Camera-type eye (tissue), 1 donor: Measurements from ENCODE around the gene TPP1. TPM values are rescaled to one million over a fixed set of nuclear protein-coding genes. Genes with fewer than 3 reads are reported as not detected.

ENCODE experiments used
- total RNA-seq: library from RNA; depleted of rRNA; stranded (reverse); fragments of >200 nt; gene quantifications from one replicate; pipeline ENCODE4 v1.2.3, GENCODE V29; 2014

Gene TPP1
- 65.5 TPM for total RNA-seq

DNA sequence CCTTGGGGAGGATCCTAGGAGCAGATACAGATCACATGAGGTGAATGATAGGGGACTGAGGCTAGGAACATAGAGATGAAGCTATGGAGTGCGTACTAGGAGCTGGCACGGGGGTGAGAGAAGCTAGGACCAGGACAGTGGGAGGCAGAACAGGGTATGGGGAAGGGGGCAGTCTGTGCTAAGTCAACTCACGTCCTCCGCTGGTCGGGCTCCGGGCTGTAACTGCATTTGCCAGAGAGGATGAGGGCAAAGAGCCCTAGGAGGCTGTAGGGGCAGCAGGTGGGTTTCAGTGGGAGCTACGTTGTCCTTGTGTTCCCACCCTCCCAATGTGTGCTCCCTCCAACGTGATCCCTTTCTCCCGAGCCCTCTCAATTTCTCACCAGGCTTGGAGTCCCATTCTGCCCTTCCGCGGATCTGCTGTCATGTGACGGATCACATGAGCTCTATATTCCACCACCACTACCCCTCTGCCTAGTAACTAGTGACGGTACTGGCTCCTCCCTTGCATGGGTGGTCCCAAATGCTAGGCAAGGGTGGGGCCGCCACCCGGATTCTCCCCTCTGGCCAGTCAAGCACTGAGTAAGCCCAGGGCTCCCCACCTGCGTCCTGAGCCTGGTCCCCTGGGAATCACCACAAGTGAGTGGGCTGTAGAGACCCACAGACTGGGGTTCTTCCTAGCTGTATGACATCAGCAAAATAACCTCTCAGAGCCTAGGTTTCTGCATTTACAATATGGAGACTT, at the start of gene TPP1:
TSS of gene TPP1 (minus strand) at position 419 of the 742 bp plus-strand sequence. CDS start at position 397, 22 bp downstream.

DNA sequence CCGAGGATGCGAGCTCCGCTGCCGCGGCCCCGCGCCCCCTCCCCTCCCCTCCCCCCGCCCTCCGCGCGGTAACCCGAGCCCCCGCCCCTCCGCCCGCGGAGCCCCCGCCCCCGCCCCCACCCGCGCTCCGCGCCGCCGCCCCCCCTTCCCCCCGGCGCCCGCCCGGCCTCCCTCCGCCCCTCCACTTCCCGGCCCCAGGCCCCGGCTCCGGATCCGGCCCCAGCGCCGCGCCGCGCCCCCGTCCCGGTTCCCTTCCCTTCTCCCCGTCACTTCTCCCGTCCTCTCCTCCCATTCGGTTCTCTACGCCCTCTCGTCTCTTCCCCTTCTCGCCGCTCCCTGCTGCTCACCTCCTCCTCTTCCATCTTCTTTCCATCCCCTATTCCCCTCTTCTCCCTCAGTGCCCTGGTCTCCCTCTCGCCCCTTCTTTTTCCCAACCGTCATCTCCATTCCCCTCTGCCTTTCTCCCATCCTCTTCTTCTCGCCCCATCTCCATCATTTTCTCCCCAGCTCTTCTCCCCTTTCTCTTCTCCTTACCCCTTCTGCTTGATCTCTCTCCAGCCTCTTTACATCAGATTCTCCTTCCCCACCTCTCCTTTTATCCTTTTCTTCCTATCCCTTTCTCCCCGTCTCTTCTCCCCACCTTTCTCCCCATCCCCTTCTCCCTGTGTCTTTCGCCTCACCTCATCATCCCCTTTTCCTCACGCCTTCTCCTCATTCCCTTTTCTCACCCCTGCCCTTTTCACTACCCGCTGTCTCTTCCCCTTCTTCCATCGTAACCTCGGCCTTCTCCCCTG, 36.8 kb upstream of the TPP1 start, which contains the start of gene DCHS1:
TSS of gene DCHS1 (minus strand) at position 20 of the 794 bp plus-strand sequence. CDS start 14,196 bp downstream, outside the sequence.

GRCh38 chr11:6612213-6613041, 6.8 kb downstream of the TPP1 start, which contains the start of gene TAF10:
Gene TAF10 (minus strand): TSS chr11:6612216. CDS start chr11:6612189, 27 bp downstream.

GRCh38 chr11:6603287-6604080, 15.7 kb downstream of the TPP1 start, which contains the start of the genes ILK and RRP8:
Gene ILK (plus strand): TSS chr11:6603774. CDS start chr11:6604272, 498 bp downstream.
Gene RRP8 (minus strand): TSS chr11:6603616. CDS start chr11:6603502, 114 bp downstream.

Other genes starting within 250 kb of the TPP1 start
- gene SMPD1, start 228.9 kb downstream of the TPP1 start, total RNA-seq: 31.7 TPM
- 84.1 TPM for gene APBB1, start 200.3 kb downstream of the TPP1 start, total RNA-seq
- 2.8 TPM for gene HPX, start 178.4 kb downstream of the TPP1 start, total RNA-seq
- gene TRIM3, start 145.5 kb downstream of the TPP1 start, total RNA-seq: 26.2 TPM
- gene ARFIP2, start 138.1 kb downstream of the TPP1 start, total RNA-seq: 59.3 TPM
- 47.2 TPM for gene TIMM10B, start 137.9 kb downstream of the TPP1 start, total RNA-seq
- gene DNHD1, start 122.1 kb downstream of the TPP1 start, total RNA-seq: 12.1 TPM
- 25.6 TPM for gene RRP8, start 15.8 kb downstream of the TPP1 start, total RNA-seq
- 136 TPM for gene ILK, start 15.6 kb downstream of the TPP1 start, total RNA-seq
- gene TAF10, start 7.2 kb downstream of the TPP1 start, total RNA-seq: 16.2 TPM
- gene DCHS1, start 36.4 kb upstream of the TPP1 start, total RNA-seq: 84.2 TPM
- 30.1 TPM for gene MRPL17, start 63.9 kb upstream of the TPP1 start, total RNA-seq
- 0.16 TPM for gene OR2AG2, start 152.6 kb upstream of the TPP1 start, total RNA-seq
- gene OR2AG1, start 163.6 kb upstream of the TPP1 start, total RNA-seq: not detected
- 0.55 TPM for gene OR6A2, start 180.3 kb upstream of the TPP1 start, total RNA-seq
- not detected for gene OR10A5, start 226.3 kb upstream of the TPP1 start, total RNA-seq
- gene OR10A2, start 243.6 kb upstream of the TPP1 start, total RNA-seq: 0.22 TPM